Endothelial cell of umbilical vein (primary cell): Measurements from ENCODE around the gene USB1. TPM values are rescaled to one million over a fixed set of nuclear protein-coding genes. Genes with fewer than 3 reads are reported as not detected.

Experiments used
- BruUV-seq: library from RNA; stranded (reverse); fragments of 400-500 nt; replicated peaks from 2 replicates; lab custom pipeline; 2021; lab: Mats Ljungman, UMichigan
- CTCF ChIA-PET: fragments of 300-600, 350-600 bp; sonication (Branson Sonifier 250); formaldehyde crosslinking; loops from one replicate; lab custom pipeline; 2021; ENCODE audit warnings: antibody characterized with exemption, inconsistent platforms; lab: Charles Lee
- POLR2A ChIA-PET: fragments of 300-600, 350-600 bp; sonication (Branson Sonifier 250); formaldehyde crosslinking; loops from one replicate; lab custom pipeline; 2021; ENCODE audit warnings: antibody characterized with exemption, inconsistent platforms; lab: Charles Lee
- DNase-seq: peaks from one replicate; pipeline ENCODE4 v3.0.0-alpha.2; 2011; ENCODE audit warnings: low read depth, low spot score
- FAIRE-seq: peaks from 2 replicates; lab custom pipeline; 2011; peaks lifted over from hg19 to GRCh38; lab: Jason Lieb, UNC
- H2AFZ ChIP-seq: 2 replicates; pipeline ENCODE4 v1.6.0; 2012; ENCODE audit warnings: low read depth, low read length, control low read depth, inconsistent platforms
- H3K27ac ChIP-seq: 2 replicates; pipeline ENCODE4 v1.5.1; 2011; ENCODE audit warnings: low read depth, mild to moderate bottlenecking, control low read depth, low read length, moderate library complexity; ENCODE audit not compliant: insufficient read depth
- H3K27me3 ChIP-seq, 2 experiments: 2 replicates each; pipeline versions ENCODE4 v1.6.0 to v1.6.1; 2011; ENCODE audit warnings: low read length in 2 of 2, mixed read lengths in 1 of 2; ENCODE audit not compliant: control insufficient read depth in 2 of 2, insufficient read depth in 2 of 2
- H3K36me3 ChIP-seq, 2 experiments: 2 replicates in 1 of 2; 3 replicates in 1 of 2; pipeline ENCODE4 v1.5.1; 2011; ENCODE audit warnings: low read length in 2 of 2, mild to moderate bottlenecking in 1 of 2, moderate library complexity in 1 of 2; ENCODE audit not compliant: control insufficient read depth in 2 of 2, insufficient read depth in 2 of 2; ENCODE audit errors: extremely low read depth in 1 of 2
- H3K4me1 ChIP-seq: 3 replicates; pipeline ENCODE4 v1.5.1; 2011; ENCODE audit warnings: mild to moderate bottlenecking, low read length; ENCODE audit not compliant: control insufficient read depth, insufficient read depth; ENCODE audit errors: extremely low read depth
- H3K4me2 ChIP-seq: 2 replicates; pipeline ENCODE4 v1.6.1; 2011; ENCODE audit warnings: low read length, control low read depth, mixed read lengths; ENCODE audit not compliant: insufficient read depth
- H3K4me3 ChIP-seq, 3 experiments: fragments of 200-600 bp in 1 of 3; sonication (generic), shearing (Covaris generic) in 1 of 3; replicated peaks in 1 of 3; 2 replicates each; pipeline ENCODE4 v1.5.1; 2011 to 2016; ENCODE audit warnings: control low read depth in 3 of 3, low read length in 3 of 3, mild to moderate bottlenecking in 2 of 3, inconsistent platforms in 1 of 3, low read depth in 1 of 3, moderate library complexity in 1 of 3; ENCODE audit not compliant: insufficient read depth in 1 of 3
- H3K79me2 ChIP-seq: 2 replicates; pipeline ENCODE4 v1.6.0; 2012; ENCODE audit warnings: low read length, inconsistent platforms; ENCODE audit not compliant: control insufficient read depth, insufficient read depth
- H3K9ac ChIP-seq: replicated peaks from 2 replicates; pipeline ENCODE3; 2011; ENCODE audit warnings: low read length, control low read depth; ENCODE audit not compliant: insufficient read depth; ENCODE audit errors: extremely low read depth
- H3K9me1 ChIP-seq: replicated peaks from 3 replicates; pipeline ENCODE4 v1.6.0; 2011; ENCODE audit warnings: mild to moderate bottlenecking, low read length; ENCODE audit not compliant: control insufficient read depth, insufficient read depth; ENCODE audit errors: extremely low read depth
- H3K9me3 ChIP-seq: replicated peaks from 2 replicates; pipeline ENCODE4 v1.5.1; 2012; ENCODE audit warnings: low read length, inconsistent platforms; ENCODE audit not compliant: control insufficient read depth, insufficient read depth
- H4K20me1 ChIP-seq: replicated peaks from 2 replicates; pipeline ENCODE3; 2011; ENCODE audit warnings: mild to moderate bottlenecking, low read length; ENCODE audit not compliant: control insufficient read depth, insufficient read depth; ENCODE audit errors: extremely low read depth
- CTCF ChIP-seq, 2 donors: IDR thresholded peaks; 1 replicate in 1 of 2; 2 replicates in 1 of 2; pipeline ENCODE4 v1.5.1; 2011; ENCODE audit warnings: low read length in 2 of 2, mild to moderate bottlenecking in 2 of 2, moderate library complexity in 2 of 2, control low read depth in 1 of 2, inconsistent platforms in 1 of 2, low read depth in 1 of 2; ENCODE audit not compliant: insufficient read depth in 1 of 2; ENCODE audit errors: extremely low read depth in 1 of 2
- EZH2 ChIP-seq: IDR thresholded peaks from 2 replicates; pipeline ENCODE4 v1.6.1; 2012; ENCODE audit warnings: borderline replicate concordance, low read depth, mild to moderate bottlenecking, moderate library complexity, low read length, inconsistent platforms; ENCODE audit not compliant: severe bottlenecking
- FOS ChIP-seq: IDR thresholded peaks from 2 replicates; pipeline ENCODE4 v1.6.1; 2011; ENCODE audit warnings: mild to moderate bottlenecking, low read length, moderate library complexity, borderline replicate concordance; ENCODE audit not compliant: insufficient read depth
- GATA2 ChIP-seq: IDR thresholded peaks from 2 replicates; pipeline ENCODE4 v1.7.0; 2011; ENCODE audit warnings: low read depth, mild to moderate bottlenecking, moderate library complexity, mixed read lengths, low read length; ENCODE audit not compliant: insufficient read length, insufficient read depth
- JUN ChIP-seq: IDR thresholded peaks from 2 replicates; pipeline ENCODE4 v1.6.1; 2011; ENCODE audit warnings: borderline replicate concordance, low read depth; ENCODE audit not compliant: insufficient read length, insufficient read depth
- MAX ChIP-seq: IDR thresholded peaks from 2 replicates; pipeline ENCODE4 v1.6.1; 2011; ENCODE audit not compliant: insufficient read depth, insufficient read length
- MYC ChIP-seq: IDR thresholded peaks from one replicate; pipeline ENCODE4 v1.6.1; 2011; ENCODE audit warnings: mild to moderate bottlenecking, low read depth, low read length
- POLR2A ChIP-seq: IDR thresholded peaks from 2 replicates; pipeline ENCODE4 v1.6.1; 2012; ENCODE audit warnings: low read depth, mild to moderate bottlenecking, control low read depth, low read length
- POLR2AphosphoS5 ChIP-seq: IDR thresholded peaks from 2 replicates; pipeline ENCODE4 v1.6.1; 2012; ENCODE audit warnings: low read depth, mild to moderate bottlenecking, control low read depth, low read length, moderate library complexity; ENCODE audit not compliant: insufficient read depth
- dilution Hi-C: fragments of 300-500 bp; cut with MboI; formaldehyde crosslinking; loops from one replicate; pipeline ENCODE4 v1.15.0; 2019; ENCODE audit warnings: low sequenced_read_pairs; ENCODE audit not compliant: extremely low pct_ligation_motif_present
- intact Hi-C: fragments of 100-400 bp; cut with micrococcal nuclease; formaldehyde crosslinking; loops from one replicate; pipeline ENCODE4 v1.10.0; 2022
- polyA plus RNA-seq, 4 experiments: library from polyadenylated mRNA; depleted of rRNA in 3 of 4; stranded (reverse) in 3 of 4; unstranded in 1 of 4; fragments of >200 nt; gene quantifications; 2 replicates each; pipeline versions ENCODE4 v1.2.1 to v1.2.3, GENCODE V29; 2011 to 2012; ENCODE audit warnings: missing spikeins in 1 of 4
- total RNA-seq: library from RNA; stranded (reverse); gene quantifications from 2 replicates; pipeline ENCODE4 v1.2.3, GENCODE V29; 2021

The USB1 gene
- total and polyA plus RNA-seq, 2 donors (not counting 3 experiments of a cell fraction or from before 2014, with no cell fraction given) = 64.6 to 83.8 TPM

GRCh38 chr16:58039829-58040495, 38.8 kb downstream of the USB1 start:
- no peaks in the 10 kb centered on the region for H3K9me3 ChIP-seq
- no peak for DNase-seq
- intact Hi-C loops = no loop called here
- no peak overlapping the region for H2AFZ ChIP-seq
- H4K20me1 ChIP-seq = no peaks in the 10 kb centered on the region
- BruUV-seq = no TSS peak
- H3K9me1 ChIP-seq = no peaks in the 10 kb centered on the region
- no peak overlapping the region for H3K9ac ChIP-seq
- H3K27me3 ChIP-seq = no peaks in the 10 kb centered on the region
- dilution Hi-C loops = no loop called here
- no peak for FAIRE-seq
- no peaks in the 10 kb centered on the region for H3K79me2 ChIP-seq
- H3K4me2 ChIP-seq = no peak overlapping the region
- no peaks in the 10 kb centered on the region for H3K4me1 ChIP-seq
- ChIA-PET CTCF (interaction anchor here (1.3 to 1.8 kb wide), 2 partner anchors 16 to 106 kb away, joined by 3 to 5 read pairs; no protein-coding TSS in a partner anchor), POLR2A (interaction anchor here (0.5 kb wide), 1 partner anchor 564 kb away, joined by 8 read pairs; no protein-coding TSS in a partner anchor)
- TF ChIP-seq FOS (no peak), MYC (no peak)
- H3K36me3 ChIP-seq = no peaks in the 10 kb centered on the region
- H3K27ac ChIP-seq = no peak overlapping the region
- H3K4me3 ChIP-seq = no peak overlapping the region

GRCh38 chr16:58040496-58040846, 39.3 kb downstream of the USB1 start:
- ChIA-PET CTCF (no interaction called here), POLR2A (no interaction called here)
- dilution Hi-C loops (no loop called here), intact Hi-C loops (no loop called here)
- H3K4me3 ChIP-seq = no peak overlapping the region
- H2AFZ ChIP-seq = no peak overlapping the region
- no peaks in the 10 kb centered on the region for H3K4me1 ChIP-seq
- no peak overlapping the region for H3K9ac ChIP-seq
- H3K36me3 ChIP-seq = no peaks in the 10 kb centered on the region
- TF ChIP-seq POLR2AphosphoS5 (no peak), MAX (no peak), FOS (no peak), MYC (no peak), POLR2A (no peak), CTCF (IDR thresholded peaks at IDR 0.05; ENCODE audit: extremely low read depth in 1 of 2, insufficient read depth in 1 of 2, low read depth in 1 of 2, low read length in 2 of 2) (no peak), EZH2 (no peak), JUN (no peak), GATA2 (no peak)
- no peaks in the 10 kb centered on the region for H3K9me1 ChIP-seq
- DNase-seq (no peak), FAIRE-seq (no peak)
- BruUV-seq = no TSS peak
- no peaks in the 10 kb centered on the region for H3K9me3 ChIP-seq
- no peaks in the 10 kb centered on the region for H3K79me2 ChIP-seq
- no peak overlapping the region for H3K27ac ChIP-seq
- H3K27me3 ChIP-seq = no peaks in the 10 kb centered on the region
- H3K4me2 ChIP-seq = no peak overlapping the region
- no peaks in the 10 kb centered on the region for H4K20me1 ChIP-seq
